B cell (primary cell): Measurements from ENCODE around the gene BAZ2A. TPM values are rescaled to one million over a fixed set of nuclear protein-coding genes. Genes with fewer than 3 reads are reported as not detected.
A peak's percentile ranks its signal among the peaks of the same experiment; 100 is the strongest.

Source experiments
- ATAC-seq: fragments of 200-7000 bp; cut with Tn5 transposase; one replicate; pipeline ENCODE4 v1.10.0; 2021; ENCODE audit warnings: low read depth, mild to moderate bottlenecking, moderate number of reproducible peaks, moderate library complexity
- CTCF ChIA-PET: fragments of 350-600 bp; sonication (Branson Sonifier 250); formaldehyde crosslinking; loops from one replicate; lab custom pipeline; 2021; ENCODE audit warnings: antibody characterized with exemption, inconsistent platforms; lab: Charles Lee
- POLR2A ChIA-PET: fragments of 350-600 bp; sonication (Branson Sonifier 250); formaldehyde crosslinking; loops from one replicate; lab custom pipeline; 2021; ENCODE audit warnings: antibody characterized with exemption; lab: Charles Lee
- DNase-seq: peaks from one replicate; pipeline ENCODE4 v3.0.0; 2013
- H2AFZ ChIP-seq: 2 replicates; pipeline ENCODE4 v1.6.1; 2012; ENCODE audit warnings: mild to moderate bottlenecking, low read depth, low read length; ENCODE audit not compliant: insufficient read depth, poor library complexity, severe bottlenecking
- H3K27ac ChIP-seq, 2 donors: 1 replicate in 1 of 2; 2 replicates in 1 of 2; pipeline ENCODE4 v1.5.1; 2012 to 2013; ENCODE audit warnings: low read length in 2 of 2, mild to moderate bottlenecking in 2 of 2, moderate library complexity in 1 of 2
- H3K27me3 ChIP-seq, 4 experiments: fragments of 200-600 bp in 1 of 4; sonication (generic) in 1 of 4; replicated peaks in 1 of 4; 1 replicate in 2 of 4; 2 replicates in 2 of 4; pipeline versions ENCODE4 v1.6.1 to v1.7.0; 2013 to 2016; ENCODE audit warnings: low read length in 3 of 4, mild to moderate bottlenecking in 2 of 4, mixed read lengths in 1 of 4, moderate library complexity in 1 of 4; ENCODE audit not compliant: insufficient read depth in 4 of 4, control insufficient read depth in 3 of 4; ENCODE audit errors: control extremely low read depth in 1 of 4
- H3K36me3 ChIP-seq, 2 experiments: replicated peaks in 1 of 2; 1 replicate in 1 of 2; 2 replicates in 1 of 2; pipeline versions ENCODE4 v1.6.1 to v1.7.1; 2013; ENCODE audit warnings: low read length in 1 of 2; ENCODE audit not compliant: insufficient read depth in 2 of 2, control insufficient read depth in 1 of 2; ENCODE audit errors: control extremely low read depth in 1 of 2, extremely low read depth in 1 of 2
- H3K4me1 ChIP-seq, 2 donors: fragments of 200-600 bp in 1 of 2; sonication (generic) in 1 of 2; 1 replicate in 1 of 2; 2 replicates in 1 of 2; pipeline versions ENCODE4 v1.5.1 to v1.6.1; 2013 to 2017; ENCODE audit warnings: low read length in 2 of 2; ENCODE audit not compliant: control insufficient read depth in 2 of 2, insufficient read depth in 2 of 2
- H3K4me2 ChIP-seq: replicated peaks from 2 replicates; pipeline ENCODE3; 2012; ENCODE audit warnings: mild to moderate bottlenecking, low read depth, low read length; ENCODE audit not compliant: poor library complexity, severe bottlenecking
- H3K4me3 ChIP-seq, 5 experiments: fragments of 200-600 bp in 1 of 5; sonication (generic) in 1 of 5; 1 replicate in 3 of 5; 2 replicates in 2 of 5; pipeline versions ENCODE4 v1.5.1 to v1.7.0; 2011 to 2016; ENCODE audit warnings: low read length in 4 of 5, mild to moderate bottlenecking in 4 of 5, low read depth in 2 of 5, control low read depth in 1 of 5, moderate library complexity in 1 of 5; ENCODE audit not compliant: insufficient read depth in 1 of 5; ENCODE audit errors: control extremely low read depth in 1 of 5, extremely low read depth in 1 of 5
- H3K79me2 ChIP-seq: fragments of 200-600 bp; sonication (generic); one replicate; pipeline ENCODE4 v1.6.0; 2016; ENCODE audit warnings: low read length; ENCODE audit not compliant: control insufficient read depth, insufficient read depth
- H3K9ac ChIP-seq: fragments of 200-600 bp; sonication (generic); 2 replicates; pipeline ENCODE4 v1.6.1; 2017; ENCODE audit warnings: mild to moderate bottlenecking, low read length, moderate library complexity
- H3K9me3 ChIP-seq, 3 donors: one replicate each; pipeline versions ENCODE4 v1.6.1 to v1.7.1; 2013; ENCODE audit warnings: low read length in 2 of 3; ENCODE audit not compliant: control insufficient read depth in 2 of 3, insufficient read depth in 1 of 3; ENCODE audit errors: control extremely low read depth in 1 of 3
- H4K20me1 ChIP-seq: 2 replicates; pipeline ENCODE4 v1.6.0; 2012; ENCODE audit warnings: mild to moderate bottlenecking, low read length; ENCODE audit not compliant: insufficient read depth, control insufficient read depth, poor library complexity, severe bottlenecking
- H3K27ac Mint-ChIP-seq: one replicate; pipeline ENCODE4 v1.8.0; 2021; ENCODE audit warnings: mixed read lengths
- H3K27me3 Mint-ChIP-seq: one replicate; pipeline ENCODE4 v1.8.0; 2021; ENCODE audit warnings: mixed read lengths
- H3K4me1 Mint-ChIP-seq: one replicate; pipeline ENCODE4 v1.8.0; 2021; ENCODE audit warnings: mixed read lengths
- H3K4me3 Mint-ChIP-seq: one replicate; pipeline ENCODE4 v1.8.0; 2021; ENCODE audit warnings: mixed read lengths
- H3K9me3 Mint-ChIP-seq: one replicate; pipeline ENCODE4 v1.8.0; 2022; ENCODE audit warnings: mixed read lengths; ENCODE audit not compliant: insufficient read depth
- CTCF ChIP-seq: fragments of 200-600 bp; IDR thresholded peaks from one replicate; pipeline ENCODE4 v1.8.0; 2022; ENCODE audit warnings: antibody characterized with exemption, mild to moderate bottlenecking
- EZH2 ChIP-seq: IDR thresholded peaks from 2 replicates; pipeline ENCODE4 v1.6.1; 2012; ENCODE audit warnings: borderline replicate concordance, low read depth, mild to moderate bottlenecking, moderate library complexity, low read length; ENCODE audit not compliant: insufficient read depth, poor library complexity, severe bottlenecking
- WGBS: methylation state at CpG from one replicate; pipeline ENCODE4 v1.1.5; 2013; ENCODE audit warnings: missing lambda C conversion rate; ENCODE audit not compliant: insufficient coverage; 5-methylcytosine and 5-hydroxymethylcytosine counted together
- intact Hi-C: fragments of 100-400 bp; cut with micrococcal nuclease; formaldehyde crosslinking; loops from one replicate; pipeline ENCODE4 v1.10.0; 2022
- polyA plus RNA-seq: library from polyadenylated mRNA; depleted of rRNA; stranded (reverse); fragments of >200 nt; gene quantifications from 2 replicates; pipeline ENCODE4 v1.2.3, GENCODE V29; 2012
- total RNA-seq, 2 donors: library from RNA; stranded (reverse); fragments of 120-200 nt in 1 of 2; gene quantifications; 1 replicate in 1 of 2; 2 replicates in 1 of 2; pipeline versions ENCODE4 v1.2.3 to v1.2.4, GENCODE V29; 2013 to 2022

Gene BAZ2A
- total and polyA plus RNA-seq, 2 donors (not counting 1 experiment from before 2014, with no cell fraction given), result 95.7 to 280 TPM

GRCh38 chr12:56641219-56641618 is 11.1 kb upstream of the BAZ2A start:
- Histone ChIP-seq H2AFZ (no peak overlapping the region), H3K27me3 (no peaks in the 10 kb centered on the region), H3K4me3 (no peak overlapping the region), H3K9me3 (no peaks in the 10 kb centered on the region), H3K4me2 (no peak overlapping the region), H3K79me2 (peaks cover 58% of the 10 kb centered on the region), H3K27ac (no peak overlapping the region), H3K9ac (no peak overlapping the region), H4K20me1 (peaks cover 35% of the 10 kb centered on the region), H3K4me1 (peaks cover 27 to 28% of the 10 kb centered on the region in 2 donors), H3K36me3 (peaks cover 0 to 67% of the 10 kb centered on the region in 2 experiments)
- H3K27me3 Mint-ChIP-seq, result no peaks in the 10 kb centered on the region
- POLR2A ChIA-PET, result interaction anchor here (0.7 kb wide), 1 partner anchor 97 kb away, joined by 3 read pairs; no protein-coding TSS in a partner anchor
- CTCF ChIA-PET, result interaction anchor here (0.7 kb wide), 1 partner anchor 54 kb away, joined by 3 read pairs; no protein-coding TSS in a partner anchor
- H3K9me3 Mint-ChIP-seq, result no peaks in the 10 kb centered on the region
- DNase-seq (no peak), ATAC-seq (no peak)
- TF ChIP-seq EZH2, result no peak
- TF ChIP-seq CTCF, result no peak
- no peak overlapping the region for H3K4me3 Mint-ChIP-seq
- 100% methylated on average over 1 of the region's 6 CpGs for WGBS
- no peak overlapping the region for H3K27ac Mint-ChIP-seq
- peaks cover 46% of the 10 kb centered on the region for H3K4me1 Mint-ChIP-seq
- intact Hi-C loops, result no loop called here

- intact Hi-C loops, result loop anchor here (1.0 to 10.0 kb wide), 14 partner anchors 9 to 1115 kb away; partner anchors contain the start of genes APOF, CDK4, DDIT3 and MBD6
- Histone ChIP-seq H4K20me1 (peaks cover 17% of the 10 kb centered on the region), H3K9ac (no peak overlapping the region)
These were observed 7.5 kb upstream of the BAZ2A start for GRCh38 chr12:56637621-56638020.

More at GRCh38 chr12:56637621-56638020, 7.5 kb upstream of the BAZ2A start:
- TF ChIP-seq CTCF (no peak), EZH2 (no peak)
- ChIA-PET CTCF (interaction anchor here (1.6 kb wide), 1 partner anchor 9 kb away, joined by 9 read pairs; no protein-coding TSS in a partner anchor), POLR2A (no interaction called here)
- H3K27ac ChIP-seq, result peak overlapping the region; percentile 75 to 83
- Mint-ChIP-seq H3K9me3 (no peaks in the 10 kb centered on the region), H3K27me3 (no peaks in the 10 kb centered on the region), H3K27ac (peak overlapping the region; percentile 37), H3K4me1 (peaks cover 54% of the 10 kb centered on the region), H3K4me3 (no peak overlapping the region)
- WGBS, result no CpG with 5 or more reads among the region's 2 CpGs
- H3K4me2 ChIP-seq, result peak overlapping the region; percentile 91
- H3K27me3 ChIP-seq, result no peaks in the 10 kb centered on the region
- H3K9me3 ChIP-seq, result no peaks in the 10 kb centered on the region
- H2AFZ ChIP-seq, result no peak overlapping the region
- H3K4me1 ChIP-seq, result peaks cover 38 to 46% of the 10 kb centered on the region in 2 donors
- DNase-seq (no peak), ATAC-seq (no peak)
- peaks cover 0 to 51% of the 10 kb centered on the region in 2 experiments for H3K36me3 ChIP-seq
- no peak overlapping the region for H3K4me3 ChIP-seq
- H3K79me2 ChIP-seq, result peaks cover 47% of the 10 kb centered on the region
